Osteocyte (in vitro differentiated cells): ENCODE results near the gene CCDC93. TPM values are rescaled to one million over a fixed set of nuclear protein-coding genes. Genes with fewer than 3 reads are reported as not detected.

Source experiments
- DNase-seq: peaks from one replicate; pipeline ENCODE4 v3.0.0; 2021; ENCODE audit warnings: mixed read lengths; ENCODE audit not compliant: unreplicated experiment; ENCODE audit errors: extremely low spot score
- H3K27ac Mint-ChIP-seq: one replicate; pipeline ENCODE4 v1.8.0; 2021; ENCODE audit warnings: mild to moderate bottlenecking, mixed read lengths; ENCODE audit not compliant: unreplicated experiment
- H3K27me3 Mint-ChIP-seq: one replicate; pipeline ENCODE4 v1.8.0; 2021; ENCODE audit warnings: mixed read lengths; ENCODE audit not compliant: unreplicated experiment
- H3K36me3 Mint-ChIP-seq: one replicate; pipeline ENCODE4 v1.8.0; 2021; ENCODE audit warnings: mixed read lengths; ENCODE audit not compliant: unreplicated experiment
- H3K4me1 Mint-ChIP-seq: one replicate; pipeline ENCODE4 v1.8.0; 2021; ENCODE audit warnings: mixed read lengths; ENCODE audit not compliant: unreplicated experiment
- H3K4me3 Mint-ChIP-seq: one replicate; pipeline ENCODE4 v1.8.0; 2021; ENCODE audit warnings: mild to moderate bottlenecking, moderate library complexity, mixed read lengths; ENCODE audit not compliant: unreplicated experiment
- H3K9me3 Mint-ChIP-seq: one replicate; pipeline ENCODE4 v1.8.0; 2021; ENCODE audit warnings: mixed read lengths; ENCODE audit not compliant: unreplicated experiment
- CTCF ChIP-seq: fragments of 200-600 bp; sonication (generic); IDR thresholded peaks from 2 replicates; pipeline ENCODE4 v1.5.0; 2021; ENCODE audit warnings: antibody characterized with exemption, mild to moderate bottlenecking, moderate library complexity
- total RNA-seq: library from RNA; stranded (reverse); gene quantifications from 2 replicates; pipeline ENCODE4 v1.2.1, GENCODE V29; 2021

Gene CCDC93
- total RNA-seq, 1 donor from 2014 or later, result 23.3 TPM

- H3K4me1 Mint-ChIP-seq, result no peaks in the 10 kb centered on the region
- no peak for TF ChIP-seq CTCF
- H3K4me3 Mint-ChIP-seq, result no peak overlapping the region
- H3K27me3 Mint-ChIP-seq, result peaks cover 63% of the 10 kb centered on the region
- no peak overlapping the region for H3K27ac Mint-ChIP-seq
- no peak for DNase-seq
- H3K9me3 Mint-ChIP-seq, result no peaks in the 10 kb centered on the region
- H3K36me3 Mint-ChIP-seq, result no peaks in the 10 kb centered on the region
Measured at GRCh38 chr2:118054213-118055008, 40.5 kb upstream of the CCDC93 start.

DNA sequence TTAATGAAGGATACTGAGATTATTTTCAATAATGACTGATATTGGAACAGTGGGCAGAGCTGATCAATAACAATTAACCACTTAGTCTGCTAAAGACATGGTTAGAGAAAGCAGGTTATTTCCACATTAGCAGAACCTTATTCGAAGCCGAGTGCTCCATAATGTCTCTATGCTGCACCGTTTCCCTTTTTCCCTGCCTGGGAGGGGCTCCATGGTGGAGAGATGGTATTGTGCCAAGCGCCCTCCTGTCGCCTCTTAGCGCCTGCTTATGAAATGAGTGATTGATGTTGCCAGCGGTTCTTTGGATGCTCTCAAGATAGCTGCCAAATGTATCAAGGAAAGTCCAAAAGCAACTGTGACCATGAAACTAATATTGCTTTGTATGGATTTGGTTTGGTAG lies 39.8 kb upstream of the CCDC93 start:
- no peak for DNase-seq
- Mint-ChIP-seq H3K4me1 (no peaks in the 10 kb centered on the region), H3K4me3 (no peak overlapping the region), H3K36me3 (no peaks in the 10 kb centered on the region), H3K9me3 (no peaks in the 10 kb centered on the region), H3K27me3 (peaks cover 63% of the 10 kb centered on the region), H3K27ac (no peak overlapping the region)
- TF ChIP-seq CTCF, result no peak

- Mint-ChIP-seq H3K4me3 (no peak overlapping the region), H3K9me3 (no peaks in the 10 kb centered on the region), H3K4me1 (no peaks in the 10 kb centered on the region), H3K27me3 (peaks cover 74% of the 10 kb centered on the region), H3K36me3 (no peaks in the 10 kb centered on the region), H3K27ac (no peak overlapping the region)
- DNase-seq, result no peak
- TF ChIP-seq CTCF, result no peak
Measured at GRCh38 chr2:118052474-118052873, 38.6 kb upstream of the CCDC93 start.

DNA sequence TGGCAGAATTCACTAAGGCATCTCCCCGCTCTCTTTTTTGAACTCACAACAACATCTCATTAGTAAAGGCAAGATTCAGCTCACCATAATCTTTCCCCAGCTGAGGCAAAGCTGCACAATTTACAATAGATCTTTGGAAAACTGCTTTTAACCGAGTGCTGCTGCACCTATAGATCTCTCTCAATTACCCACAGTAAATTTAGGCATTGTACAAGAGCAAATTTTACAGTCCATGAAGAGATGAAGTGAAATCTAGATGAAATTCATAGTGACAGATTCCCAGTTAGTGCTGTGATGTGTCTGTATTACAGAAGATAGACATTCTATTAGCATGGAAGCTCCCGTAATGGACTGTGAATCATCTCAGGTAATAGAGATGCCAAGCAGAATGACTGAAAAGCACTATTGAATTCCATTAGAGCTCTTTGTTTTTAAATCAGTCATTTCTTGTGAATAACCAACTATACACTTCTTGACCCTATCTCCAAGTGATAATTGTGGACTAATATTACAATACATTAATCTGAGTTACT lies 38.0 kb upstream of the CCDC93 start:
- Mint-ChIP-seq H3K4me3 (no peak overlapping the region), H3K27ac (no peak overlapping the region), H3K27me3 (peaks cover 79% of the 10 kb centered on the region), H3K4me1 (no peaks in the 10 kb centered on the region), H3K9me3 (no peaks in the 10 kb centered on the region), H3K36me3 (no peaks in the 10 kb centered on the region)
- TF ChIP-seq CTCF, result no peak
- DNase-seq, result no peak

DNA sequence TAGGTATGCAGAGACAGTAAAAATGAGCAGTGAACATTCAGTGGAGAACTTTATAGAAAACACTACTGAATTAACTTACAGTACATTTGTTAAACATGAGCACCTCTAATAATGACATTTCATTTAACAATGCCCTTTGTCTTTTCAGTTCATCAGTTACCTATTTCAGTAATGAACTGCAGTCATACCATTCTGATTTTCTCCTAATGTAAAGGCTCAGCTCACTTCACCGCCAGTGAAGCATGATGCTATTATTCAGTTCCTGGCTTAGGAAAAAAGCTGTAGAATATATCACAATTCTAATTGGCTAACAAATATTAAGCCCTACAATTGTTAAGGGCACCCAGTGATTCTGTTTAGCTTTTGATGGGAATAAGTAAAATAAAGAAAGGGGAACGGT lies 37.1 kb upstream of the CCDC93 start:
- H3K4me3 Mint-ChIP-seq, result no peak overlapping the region
- no peak for DNase-seq
- no peak overlapping the region for H3K27ac Mint-ChIP-seq
- no peak for TF ChIP-seq CTCF
- H3K4me1 Mint-ChIP-seq, result no peaks in the 10 kb centered on the region
- H3K36me3 Mint-ChIP-seq, result no peaks in the 10 kb centered on the region
- no peaks in the 10 kb centered on the region for H3K9me3 Mint-ChIP-seq
- peaks cover 77% of the 10 kb centered on the region for H3K27me3 Mint-ChIP-seq
